Fibroblast of lung (primary cell): ENCODE data around the gene ATP10A.

ENCODE experiments used
- CTCF ChIP-seq, 2 donors: IDR thresholded peaks in 1 of 2; conservative IDR thresholded peaks in 1 of 2; 1 replicate in 1 of 2; 2 replicates in 1 of 2; pipeline ENCODE4 v1.5.1; 2011 to 2012; ENCODE audit warnings: low read length in 2 of 2, control low read depth in 1 of 2, inconsistent platforms in 1 of 2, low read depth in 1 of 2, mild to moderate bottlenecking in 1 of 2
- EZH2 ChIP-seq: IDR thresholded peaks from 2 replicates; pipeline ENCODE4 v1.5.1; 2012; ENCODE audit warnings: low read length, control low read depth, mild to moderate bottlenecking; ENCODE audit errors: missing control alignments

GRCh38 chr15:25858952-25859760, 4.0 kb downstream of the ATP10A start:
- no peak for TF ChIP-seq CTCF (conservative IDR thresholded peaks at IDR 0.05 in 1 of 2, IDR thresholded peaks at IDR 0.05 in 1 of 2; ENCODE audit: low read depth in 1 of 2, low read length in 2 of 2)
- no peak for TF ChIP-seq EZH2
